ENCODE data around the gene NR2E1. TPM values are rescaled to one million over a fixed set of nuclear protein-coding genes. Genes with fewer than 3 reads are reported as not detected.

NR2E1 gene
- total RNA-seq, 1 donor from 2014 or later = not detected

- ATAC-seq (no peak), DNase-seq (no peak)
- intact Hi-C loops (cut with DNase I) = no loop called here
- Histone ChIP-seq H3K36me3 (peaks cover 6% of the 10 kb centered on the region), H3K27ac (no peak overlapping the region), H3K27me3 (ENCODE audit: low read depth) (no peaks in the 10 kb centered on the region), H3K4me3 (no peak overlapping the region), H3K4me1 (no peaks in the 10 kb centered on the region), H3K9me3 (no peaks in the 10 kb centered on the region)
- no peak for TF ChIP-seq CTCF (IDR thresholded peaks at IDR 0.05)
These were observed 37.6 kb downstream of the NR2E1 start for GRCh38 chr6:108203189-108204112.

DNA sequence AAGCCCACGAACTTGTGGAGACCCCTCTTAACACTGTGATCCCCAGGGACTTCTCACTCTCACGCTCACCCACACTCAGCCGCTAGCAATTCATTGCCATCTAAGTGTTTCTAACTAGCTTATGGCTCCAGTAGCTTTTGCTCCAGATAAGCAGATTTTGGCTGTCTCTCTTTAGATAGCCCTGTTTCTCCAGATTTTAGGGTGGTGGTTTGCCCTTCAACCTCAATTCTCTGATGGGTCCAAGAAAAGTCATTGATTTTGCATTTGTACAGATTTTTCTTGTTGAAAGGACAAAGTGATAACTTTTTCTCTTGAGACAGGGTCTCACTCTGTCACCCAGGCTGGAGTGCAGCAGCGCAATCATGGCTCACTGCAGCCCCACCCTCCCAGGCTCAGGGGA lies 41.2 kb downstream of the NR2E1 start:
- intact Hi-C loops (cut with DNase I) = no loop called here
- TF ChIP-seq CTCF (IDR thresholded peaks at IDR 0.05) = no peak
- Histone ChIP-seq H3K4me3 (no peak overlapping the region), H3K4me1 (peaks cover 6% of the 10 kb centered on the region), H3K27me3 (ENCODE audit: low read depth) (no peaks in the 10 kb centered on the region), H3K27ac (no peak overlapping the region), H3K36me3 (peaks cover 36% of the 10 kb centered on the region), H3K9me3 (no peaks in the 10 kb centered on the region)
- no peak for ATAC-seq
- no peak for DNase-seq

GRCh38 chr6:108209738-108210137 lies 43.9 kb downstream of the NR2E1 start:
- no peak for TF ChIP-seq CTCF (IDR thresholded peaks at IDR 0.05)
- no peaks in the 10 kb centered on the region for H3K27me3 ChIP-seq (ENCODE audit: low read depth)
- ATAC-seq (peak; percentile 38 to 48), DNase-seq (no peak)
- H3K36me3 ChIP-seq = peaks cover 41% of the 10 kb centered on the region
- no peak overlapping the region for H3K4me3 ChIP-seq
- peaks cover 6% of the 10 kb centered on the region for H3K4me1 ChIP-seq
- H3K9me3 ChIP-seq = no peaks in the 10 kb centered on the region
- no peak overlapping the region for H3K27ac ChIP-seq
- intact Hi-C loops (cut with DNase I) = no loop called here

DNA sequence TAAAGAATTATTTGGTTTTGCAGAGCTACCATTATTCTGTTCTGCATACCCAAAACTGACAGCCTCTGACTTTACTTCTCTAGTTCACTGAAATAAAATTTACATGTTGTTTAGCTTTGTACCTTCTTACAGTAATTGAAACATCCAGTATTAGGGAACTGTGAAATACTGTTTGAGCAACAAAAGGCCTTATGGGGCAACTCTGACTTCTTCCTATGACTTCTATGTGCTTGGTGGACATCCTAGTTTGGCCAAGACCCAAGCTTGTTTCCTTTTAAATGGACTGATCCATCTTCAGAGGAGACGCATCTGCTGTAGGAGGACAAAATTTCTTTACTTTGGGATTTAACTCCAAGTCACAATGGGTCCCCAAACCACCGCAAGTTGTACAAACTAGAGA lies 44.7 kb downstream of the NR2E1 start:
- no peaks in the 10 kb centered on the region for H3K9me3 ChIP-seq
- ATAC-seq (peak; percentile 28 to 57), DNase-seq (no peak)
- TF ChIP-seq CTCF (IDR thresholded peaks at IDR 0.05) = no peak
- intact Hi-C loops (cut with DNase I) = no loop called here
- no peak overlapping the region for H3K27ac ChIP-seq
- H3K36me3 ChIP-seq = peaks cover 47% of the 10 kb centered on the region
- peaks cover 6% of the 10 kb centered on the region for H3K4me1 ChIP-seq
- H3K27me3 ChIP-seq (ENCODE audit: low read depth) = no peaks in the 10 kb centered on the region
- no peak overlapping the region for H3K4me3 ChIP-seq

GRCh38 chr6:108211671-108212070 lies 45.8 kb downstream of the NR2E1 start:
- no peak for TF ChIP-seq CTCF (IDR thresholded peaks at IDR 0.05)
- no peak overlapping the region for H3K27ac ChIP-seq
- H3K27me3 ChIP-seq (ENCODE audit: low read depth) = no peaks in the 10 kb centered on the region
- H3K9me3 ChIP-seq = no peaks in the 10 kb centered on the region
- H3K36me3 ChIP-seq = peaks cover 50% of the 10 kb centered on the region
- peaks cover 6% of the 10 kb centered on the region for H3K4me1 ChIP-seq
- DNase-seq (no peak), ATAC-seq (no peak)
- intact Hi-C loops (cut with DNase I) = no loop called here
- no peak overlapping the region for H3K4me3 ChIP-seq
